DND-41 (cell line): Measurements from ENCODE around the gene NUMA1.
A peak's percentile ranks its signal among the peaks of the same experiment; 100 is the strongest.

ENCODE experiments used
- ATAC-seq: fragments of 200-7000 bp; cut with Tn5 transposase; 3 replicates; pipeline ENCODE4 v1.9.1; 2021; ENCODE audit warnings: low read depth; ENCODE audit not compliant: insufficient read depth
- DNase-seq: peaks from one replicate; pipeline ENCODE4 v3.0.0-alpha.2; 2020
- H2AFZ ChIP-seq: 2 replicates; pipeline ENCODE4 v1.6.0; 2012; ENCODE audit warnings: low read depth, low read length
- H3K27ac ChIP-seq: 2 replicates; pipeline ENCODE4 v1.5.1; 2012; ENCODE audit warnings: low read length, inconsistent platforms
- H3K27me3 ChIP-seq: fragments of 200-600 bp; sonication (generic); 2 replicates; pipeline ENCODE4 v1.6.0; 2012; ENCODE audit warnings: low read length, mild to moderate bottlenecking, inconsistent platforms; ENCODE audit not compliant: insufficient read depth, poor library complexity
- H3K36me3 ChIP-seq: 2 replicates; pipeline ENCODE4 v1.5.1; 2012; ENCODE audit warnings: low read length, inconsistent platforms; ENCODE audit not compliant: insufficient read depth
- H3K4me1 ChIP-seq: 2 replicates; pipeline ENCODE4 v1.5.1; 2012; ENCODE audit warnings: mild to moderate bottlenecking, low read length; ENCODE audit not compliant: insufficient read depth
- H3K4me2 ChIP-seq: 2 replicates; pipeline ENCODE4 v1.6.0; 2012; ENCODE audit warnings: mild to moderate bottlenecking, moderate library complexity, low read length, inconsistent platforms; ENCODE audit not compliant: insufficient read depth
- H3K4me3 ChIP-seq, 2 experiments: fragments of 200-600 bp in 1 of 2; shearing (Covaris generic) in 1 of 2; 2 replicates each; pipeline ENCODE4 v1.5.1; 2012 to 2016; ENCODE audit warnings: inconsistent platforms in 2 of 2, low read length in 2 of 2, mild to moderate bottlenecking in 2 of 2, low read depth in 1 of 2, moderate library complexity in 1 of 2
- H3K79me2 ChIP-seq: 2 replicates; pipeline ENCODE4 v1.6.0; 2012; ENCODE audit warnings: low read length, inconsistent platforms; ENCODE audit not compliant: insufficient read depth
- H3K9ac ChIP-seq: 2 replicates; pipeline ENCODE4 v1.6.0; 2012; ENCODE audit warnings: low read depth, mild to moderate bottlenecking, inconsistent platforms, low read length, moderate library complexity
- H3K9me3 ChIP-seq: 2 replicates; pipeline ENCODE4 v1.5.1; 2012; ENCODE audit warnings: low read length, moderate library complexity, mild to moderate bottlenecking, inconsistent platforms; ENCODE audit not compliant: insufficient read depth, severe bottlenecking
- H4K20me1 ChIP-seq: 2 replicates; pipeline ENCODE4 v1.6.0; 2012; ENCODE audit warnings: low read length; ENCODE audit not compliant: insufficient read depth
- CTCF ChIP-seq: IDR thresholded peaks from 2 replicates; pipeline ENCODE4 v1.5.1; 2012; ENCODE audit warnings: borderline replicate concordance, low read length, moderate library complexity, mild to moderate bottlenecking; ENCODE audit not compliant: poor library complexity, severe bottlenecking; ENCODE audit errors: extremely low read depth
- EZH2 ChIP-seq: IDR thresholded peaks from 3 replicates; pipeline ENCODE4 v1.6.1; 2012; ENCODE audit warnings: borderline replicate concordance, low read depth, mild to moderate bottlenecking, moderate library complexity, low read length, inconsistent platforms; ENCODE audit not compliant: severe bottlenecking

Gene NUMA1

DNA sequence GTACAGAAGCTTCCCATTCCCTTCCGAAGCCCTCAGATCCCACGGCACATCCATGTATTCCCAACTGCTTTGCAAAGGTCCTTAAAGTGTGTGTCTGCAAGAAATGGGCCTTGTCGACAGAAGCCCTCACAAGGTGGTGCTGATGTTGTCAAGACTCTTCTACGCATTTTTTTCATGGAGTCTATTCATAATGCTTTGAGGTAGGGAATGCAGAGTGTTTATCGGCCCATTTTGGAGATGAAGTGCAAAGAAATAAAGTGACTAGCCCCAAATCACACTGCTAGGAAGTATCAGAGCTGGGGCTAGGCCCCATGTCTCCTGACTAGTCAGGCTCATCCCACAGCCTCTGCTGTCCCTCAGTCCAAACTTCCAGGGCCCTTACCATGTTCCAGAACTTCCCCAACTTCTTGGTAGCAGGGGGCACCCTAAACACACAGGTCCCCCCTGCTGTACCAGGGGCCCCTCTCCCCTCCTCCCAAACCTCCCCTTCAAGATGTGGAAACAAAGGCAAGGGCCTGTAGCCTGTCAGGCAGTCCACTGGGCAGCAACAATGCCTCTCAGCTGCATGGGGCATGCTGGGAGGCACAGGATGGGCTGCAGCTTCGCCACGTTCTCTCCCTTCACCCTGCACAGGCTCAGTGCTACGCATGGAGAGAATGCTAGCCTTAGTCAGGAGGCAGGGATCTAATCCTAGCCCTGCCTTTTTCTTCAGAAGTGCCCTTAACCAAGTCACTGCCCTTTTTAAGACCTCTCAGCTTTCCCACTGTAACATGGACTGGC is 73.8 kb downstream of the NUMA1 start:
- no peaks in the 10 kb centered on the region for H3K27me3 ChIP-seq
- H2AFZ ChIP-seq = no peak overlapping the region
- TF ChIP-seq CTCF = no peak
- TF ChIP-seq EZH2 = no peak
- no peaks in the 10 kb centered on the region for H3K4me1 ChIP-seq
- H3K27ac ChIP-seq = no peak overlapping the region
- no peaks in the 10 kb centered on the region for H3K9me3 ChIP-seq
- ATAC-seq (no peak), DNase-seq (no peak)
- H3K4me2 ChIP-seq = no peak overlapping the region
- H3K36me3 ChIP-seq = peaks cover 99% of the 10 kb centered on the region
- H4K20me1 ChIP-seq = peaks cover 38% of the 10 kb centered on the region
- H3K9ac ChIP-seq = no peak overlapping the region
- H3K4me3 ChIP-seq = no peak overlapping the region
- H3K79me2 ChIP-seq = no peaks in the 10 kb centered on the region

DNA sequence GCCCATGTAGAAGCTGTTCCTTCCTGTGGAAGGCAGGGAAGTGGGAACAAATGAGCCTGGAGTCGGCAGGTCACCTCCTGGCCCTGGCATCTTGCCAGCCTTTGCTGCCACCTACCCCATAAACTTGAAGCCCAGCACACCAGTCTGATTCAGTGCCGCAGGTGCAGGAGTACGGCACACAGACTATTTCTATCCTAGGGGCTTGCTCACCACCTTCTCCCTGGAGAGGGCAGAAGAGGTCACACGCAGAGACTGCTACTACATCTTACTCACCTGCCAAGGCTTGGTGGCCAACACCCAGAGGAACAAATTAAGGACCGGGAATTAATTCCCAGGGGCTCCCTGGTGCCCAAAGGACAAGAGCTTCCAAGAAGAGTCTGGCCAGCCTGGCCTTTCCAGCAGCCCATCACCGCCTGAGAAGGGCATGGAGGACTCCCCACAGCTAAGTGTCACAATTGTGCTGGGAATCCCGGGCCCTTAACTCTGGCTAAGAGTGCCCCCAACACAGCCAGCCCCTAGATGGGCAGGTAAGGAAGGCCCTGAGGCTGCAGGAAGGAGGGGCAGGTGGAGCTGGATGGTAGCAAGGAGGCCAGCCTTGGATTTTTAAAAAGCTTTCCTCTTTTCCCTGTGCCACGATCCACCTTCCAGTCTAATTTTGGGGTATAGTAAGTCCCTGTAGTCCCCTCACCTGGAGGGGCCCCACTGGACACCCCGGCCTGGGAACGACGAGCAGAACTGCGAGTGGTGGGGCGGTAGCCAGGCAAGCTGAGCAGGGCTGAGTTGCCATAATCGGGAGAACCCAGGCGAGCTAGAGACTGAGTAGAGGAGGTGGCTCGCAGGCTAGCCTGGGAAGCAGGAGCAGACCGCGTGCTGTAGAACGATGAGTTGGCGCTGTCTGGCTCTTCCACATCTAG is 74.7 kb downstream of the NUMA1 start:
- Histone ChIP-seq H4K20me1 (peaks cover 36% of the 10 kb centered on the region), H3K79me2 (no peaks in the 10 kb centered on the region), H3K36me3 (peaks cover 97% of the 10 kb centered on the region), H3K4me1 (no peaks in the 10 kb centered on the region), H3K27me3 (no peaks in the 10 kb centered on the region), H2AFZ (no peak overlapping the region), H3K9me3 (no peaks in the 10 kb centered on the region), H3K4me3 (no peak overlapping the region), H3K9ac (no peak overlapping the region), H3K4me2 (no peak overlapping the region), H3K27ac (no peak overlapping the region)
- ATAC-seq (no peak), DNase-seq (no peak)
- TF ChIP-seq CTCF (peak; percentile 2), EZH2 (no peak)

DNA sequence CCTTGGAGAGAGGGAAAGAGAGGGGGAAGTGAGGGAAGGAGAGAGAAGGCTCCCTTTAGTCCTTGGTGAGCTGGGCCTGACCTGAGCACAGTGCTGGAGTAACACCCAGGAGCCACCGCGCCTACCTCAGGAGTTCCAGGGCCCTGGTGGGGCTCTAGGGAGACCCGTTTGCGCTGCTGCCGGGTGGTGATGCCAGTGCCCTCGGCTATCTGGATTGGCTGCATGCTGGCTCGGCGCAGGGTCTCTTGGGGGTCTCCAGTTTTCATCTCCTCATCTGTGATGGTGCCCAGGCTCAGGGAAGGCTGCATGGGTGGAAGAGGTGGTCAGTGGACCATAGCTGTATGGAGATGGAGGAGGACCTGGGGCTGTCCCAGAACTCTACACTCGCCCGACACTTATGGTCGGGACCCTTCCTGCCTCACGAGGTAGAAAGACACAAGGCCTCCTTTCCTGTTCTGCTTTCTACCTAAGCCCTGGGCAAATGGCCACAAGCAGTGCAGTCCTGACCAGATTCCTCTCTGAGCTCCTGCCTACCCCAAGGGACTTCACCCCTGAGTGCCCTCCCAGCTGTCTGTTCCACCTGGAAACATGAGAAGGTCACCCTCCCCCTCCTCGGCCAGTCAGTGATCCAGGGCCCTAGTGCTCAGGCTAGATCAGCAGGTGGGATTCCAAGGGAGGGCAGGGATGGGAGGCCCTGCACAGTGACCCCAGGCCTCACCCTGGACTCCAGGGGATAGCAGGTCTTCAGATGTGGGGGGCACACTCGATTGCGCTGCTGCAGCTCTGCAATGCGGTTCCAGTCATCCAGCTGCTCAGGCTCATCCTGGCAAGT is 75.6 kb downstream of the NUMA1 start:
- H4K20me1 ChIP-seq = peaks cover 32% of the 10 kb centered on the region
- no peak overlapping the region for H2AFZ ChIP-seq
- no peak overlapping the region for H3K4me2 ChIP-seq
- no peaks in the 10 kb centered on the region for H3K79me2 ChIP-seq
- DNase-seq (no peak), ATAC-seq (no peak)
- TF ChIP-seq CTCF (no peak), EZH2 (no peak)
- peaks cover 94% of the 10 kb centered on the region for H3K36me3 ChIP-seq
- H3K27me3 ChIP-seq = no peaks in the 10 kb centered on the region
- H3K4me1 ChIP-seq = no peaks in the 10 kb centered on the region
- no peak overlapping the region for H3K9ac ChIP-seq
- H3K9me3 ChIP-seq = no peaks in the 10 kb centered on the region
- H3K27ac ChIP-seq = no peak overlapping the region
- H3K4me3 ChIP-seq = no peak overlapping the region
